Esophagus muscularis mucosa (tissue), 3 donors: ENCODE results near the gene CUBN.

Experiments
- CTCF ChIP-seq, 3 experiments: fragments of 200-600 bp in 2 of 3; fragments of 450-650 bp in 1 of 3; sonication (generic) in 2 of 3; IDR thresholded peaks; one replicate each; pipeline ENCODE4 v1.5.1; 2017 to 2019; ENCODE audit warnings: antibody characterized with exemption in 3 of 3, mild to moderate bottlenecking in 2 of 3, moderate library complexity in 1 of 3
- POLR2AphosphoS5 ChIP-seq, 2 donors: sonication (generic); formaldehyde crosslinking; IDR thresholded peaks; one replicate each; pipeline ENCODE4 v1.6.1; 2017; ENCODE audit warnings: antibody characterized with exemption in 2 of 2

GRCh38 chr10:17147884-17148489, 18.4 kb upstream of the CUBN start:
- TF ChIP-seq POLR2AphosphoS5 (IDR thresholded peaks at IDR 0.05) = no peak
- TF ChIP-seq CTCF (IDR thresholded peaks at IDR 0.05) = no peak
